ENCODE results near the gene CXCL5.
"Not testable (repeated sequence)": the region's sequence is repeated elsewhere in the genome, so short reads cannot be mapped to it uniquely, and the experiment has no call there.

CXCL5 gene

GRCh38 chr4:73970945-73971344, 27.5 kb downstream of the CXCL5 start:
- DNase-seq (ENCODE audit: low spot score), result no peak

DNA sequence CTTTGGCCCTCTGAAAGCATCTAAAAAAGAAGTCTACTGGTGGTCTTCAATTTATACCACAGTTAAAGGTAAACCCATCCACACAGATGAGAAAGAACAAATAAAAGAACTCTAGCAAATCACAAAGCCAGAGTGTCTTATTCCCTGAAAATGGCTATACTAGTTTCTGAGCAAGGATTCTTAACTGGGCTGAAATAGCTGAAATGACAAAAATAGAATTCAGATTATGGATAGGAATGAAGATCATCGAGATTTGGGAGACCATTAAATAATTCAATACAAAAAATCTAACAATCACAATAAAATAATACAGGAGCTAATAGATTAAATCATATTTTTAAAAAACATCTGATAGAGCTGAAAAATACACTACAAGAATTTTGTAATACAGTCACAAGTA, 28.5 kb downstream of the CXCL5 start:
- no peak for DNase-seq (ENCODE audit: low spot score)

- DNase-seq (ENCODE audit: low spot score), result no peak
These were observed 30.6 kb downstream of the CXCL5 start for GRCh38 chr4:73967866-73968265.

DNA sequence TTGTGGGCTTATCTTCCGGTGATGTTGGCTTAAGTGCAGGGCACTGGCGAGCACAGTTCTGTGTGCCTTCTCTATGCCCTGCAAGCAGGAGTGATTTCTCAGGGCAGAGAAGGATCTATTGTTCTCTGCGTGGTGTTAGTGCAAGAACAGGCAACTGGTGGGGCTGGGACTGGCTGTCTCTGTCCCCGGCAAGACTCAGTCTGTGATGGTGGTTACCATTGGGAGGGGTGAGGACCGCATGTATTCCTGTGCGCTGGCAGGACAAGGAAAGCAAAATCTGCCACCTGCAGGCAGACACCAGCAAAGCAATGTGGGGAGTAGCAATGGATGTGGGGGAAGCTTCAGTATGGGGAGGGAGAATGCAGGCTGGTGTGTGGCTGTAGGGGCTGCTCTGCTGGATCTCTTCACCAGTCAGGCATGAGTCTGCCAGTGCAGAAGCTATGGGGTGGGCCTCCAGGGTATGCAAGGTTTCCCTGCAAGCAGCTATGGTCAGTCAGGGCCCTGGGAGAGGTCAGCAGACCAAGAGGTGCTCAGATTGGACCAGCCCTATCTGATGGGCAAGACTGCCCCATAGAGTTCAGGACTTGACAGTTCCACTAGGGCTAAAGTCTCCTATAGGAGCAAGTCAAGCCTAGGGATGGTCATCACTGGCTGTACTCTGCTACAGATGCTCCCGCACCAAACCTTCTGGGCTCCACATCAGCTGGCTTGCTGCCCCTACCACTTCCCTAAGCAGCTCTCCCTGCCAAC, 33.4 kb downstream of the CXCL5 start:
- no peak for DNase-seq (ENCODE audit: low spot score)

DNA sequence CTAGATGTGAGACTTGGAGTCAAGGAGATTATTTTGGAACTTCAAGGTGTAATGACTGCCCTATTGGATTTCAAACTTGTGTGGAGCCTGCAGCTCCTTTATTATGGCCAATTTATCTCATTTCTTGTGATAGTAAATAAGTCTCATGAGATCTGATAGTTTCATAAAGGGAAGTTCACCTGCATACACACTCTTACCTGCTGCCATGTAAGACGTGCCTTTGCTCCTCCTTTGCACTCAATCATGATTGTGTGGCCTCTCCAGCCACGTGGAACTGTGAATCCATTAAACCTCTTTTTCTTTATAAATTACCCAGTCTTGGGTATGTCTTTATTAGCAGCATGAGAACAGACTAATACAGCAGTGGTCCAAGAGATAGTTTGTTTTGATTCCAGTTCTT, 35.8 kb downstream of the CXCL5 start:
- DNase-seq (ENCODE audit: low spot score), result no peak

DNA sequence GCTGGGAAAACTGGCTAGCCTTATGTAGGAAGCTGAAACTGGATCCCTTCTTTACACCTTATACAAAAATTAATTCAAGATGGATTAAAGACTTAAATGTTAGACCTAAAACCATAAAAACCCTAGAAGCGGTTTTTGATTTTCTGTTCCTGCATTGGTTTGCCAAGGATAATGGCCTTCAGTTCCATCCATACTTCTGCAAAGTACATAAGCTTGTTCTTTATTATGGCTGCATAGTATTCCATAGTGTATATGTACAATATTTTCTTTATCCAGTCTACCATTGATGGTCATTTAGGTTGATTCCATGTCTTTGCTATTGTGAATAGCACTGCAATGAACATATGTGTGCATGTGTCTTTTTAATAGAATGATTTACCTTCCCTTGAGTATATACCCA, 39.4 kb downstream of the CXCL5 start:
- DNase-seq (ENCODE audit: low spot score), result not testable (repeated sequence)

DNA sequence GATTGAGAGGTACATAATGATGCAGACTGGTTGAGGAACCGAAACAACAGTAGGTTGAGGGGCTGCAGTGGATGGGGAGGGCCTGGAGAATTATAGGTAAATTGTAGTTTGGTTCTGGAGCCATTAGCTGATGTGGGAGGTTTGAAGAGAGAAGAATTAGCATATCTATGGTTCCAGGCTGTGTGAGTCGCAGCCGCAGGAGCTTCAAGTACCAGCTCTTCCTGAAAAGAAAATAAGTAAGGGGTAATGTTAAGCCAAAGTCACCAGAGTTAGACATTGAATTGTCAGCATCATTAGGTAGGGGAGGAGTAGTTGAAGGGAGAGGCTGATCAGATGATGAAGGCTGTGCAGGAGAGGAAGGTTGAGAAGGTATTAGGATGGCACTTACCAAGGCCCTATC, 46.1 kb downstream of the CXCL5 start:
- no peak for DNase-seq (ENCODE audit: low spot score)

- DNase-seq (ENCODE audit: low spot score), result not testable (repeated sequence)
These were observed 48.0 kb downstream of the CXCL5 start for GRCh38 chr4:73950376-73950920.

GRCh38 chr4:73948990-73949706, 49.3 kb downstream of the CXCL5 start:
- no peak for DNase-seq (ENCODE audit: low spot score)

GRCh38 chr4:73948291-73948690, 50.2 kb downstream of the CXCL5 start:
- no peak for DNase-seq (ENCODE audit: low spot score)

DNA sequence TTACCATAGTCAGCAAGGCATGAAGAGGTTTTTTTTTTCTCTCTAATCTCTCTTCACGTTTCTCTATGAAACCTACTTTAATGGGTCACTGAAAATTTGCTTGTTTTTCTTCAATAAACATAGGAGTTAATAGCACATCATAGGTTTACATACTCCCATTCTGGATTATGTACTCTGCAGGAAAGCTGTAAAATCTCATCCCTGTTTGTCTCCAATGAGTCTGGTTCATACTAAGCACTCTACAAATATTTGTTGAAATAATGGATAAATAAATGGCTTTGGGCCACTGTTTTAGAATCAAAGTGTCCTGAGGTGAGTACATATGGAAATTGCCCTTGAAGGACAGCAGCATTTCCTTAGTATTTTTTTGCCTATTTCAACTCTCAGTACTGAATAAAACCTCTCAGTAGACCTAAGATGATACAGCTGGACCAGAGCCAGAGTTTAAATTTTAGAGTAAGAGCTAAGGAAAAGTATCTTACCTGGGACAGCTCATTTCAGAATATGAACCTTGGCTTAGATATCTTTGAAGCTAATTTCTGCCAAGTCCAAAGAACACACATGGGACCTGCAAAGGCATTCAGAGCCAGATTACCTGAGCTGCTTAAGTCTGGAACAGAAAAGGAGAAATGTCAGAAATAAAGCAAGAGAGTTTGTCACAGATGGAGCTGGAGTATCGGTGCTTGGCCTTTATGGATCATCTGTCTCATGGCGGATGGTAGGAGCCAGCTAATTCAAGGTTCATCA, 51.1 kb downstream of the CXCL5 start:
- no peak for DNase-seq (ENCODE audit: low spot score)

- no peak for DNase-seq (ENCODE audit: low spot score)
These were observed 52.6 kb downstream of the CXCL5 start for GRCh38 chr4:73945674-73946449.
